ENCODE results near the gene IPO7.

- TF ChIP-seq, protein P1, sequence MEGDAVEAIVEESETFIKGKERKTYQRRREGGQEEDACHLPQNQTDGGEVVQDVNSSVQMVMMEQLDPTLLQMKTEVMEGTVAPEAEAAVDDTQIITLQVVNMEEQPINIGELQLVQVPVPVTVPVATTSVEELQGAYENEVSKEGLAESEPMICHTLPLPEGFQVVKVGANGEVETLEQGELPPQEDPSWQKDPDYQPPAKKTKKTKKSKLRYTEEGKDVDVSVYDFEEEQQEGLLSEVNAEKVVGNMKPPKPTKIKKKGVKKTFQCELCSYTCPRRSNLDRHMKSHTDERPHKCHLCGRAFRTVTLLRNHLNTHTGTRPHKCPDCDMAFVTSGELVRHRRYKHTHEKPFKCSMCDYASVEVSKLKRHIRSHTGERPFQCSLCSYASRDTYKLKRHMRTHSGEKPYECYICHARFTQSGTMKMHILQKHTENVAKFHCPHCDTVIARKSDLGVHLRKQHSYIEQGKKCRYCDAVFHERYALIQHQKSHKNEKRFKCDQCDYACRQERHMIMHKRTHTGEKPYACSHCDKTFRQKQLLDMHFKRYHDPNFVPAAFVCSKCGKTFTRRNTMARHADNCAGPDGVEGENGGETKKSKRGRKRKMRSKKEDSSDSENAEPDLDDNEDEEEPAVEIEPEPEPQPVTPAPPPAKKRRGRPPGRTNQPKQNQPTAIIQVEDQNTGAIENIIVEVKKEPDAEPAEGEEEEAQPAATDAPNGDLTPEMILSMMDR (IDR thresholded peaks at IDR 0.05) = no peak
- no peak for TF ChIP-seq POLR2A (IDR thresholded peaks at IDR 0.05)
Observed at GRCh38 chr11:9396310-9396709, 11.9 kb downstream of the IPO7 start.
